HCT116 (cell line): ENCODE results near the gene FAM117A. TPM values are rescaled to one million over a fixed set of nuclear protein-coding genes. Genes with fewer than 3 reads are reported as not detected.
A peak's percentile ranks its signal among the peaks of the same experiment; 100 is the strongest.

Experiments
- ATAC-seq: fragments of 200-7000 bp; cut with Tn5 transposase; 2 replicates; pipeline ENCODE4 v1.9.1; 2020; ENCODE audit warnings: mild to moderate bottlenecking, moderate library complexity
- BruUV-seq: library from RNA; stranded (reverse); fragments of 400-500 nt; replicated peaks from 2 replicates; lab custom pipeline; 2021; lab: Mats Ljungman, UMichigan
- CTCF ChIA-PET: fragments of 300-600 bp; sonication (Branson Sonifier 250); formaldehyde crosslinking; loops from one replicate; lab custom pipeline; 2021; ENCODE audit warnings: antibody characterized with exemption; lab: Charles Lee
- POLR2A ChIA-PET: fragments of 300-600, 350-600 bp; sonication (Branson Sonifier 250); formaldehyde crosslinking; loops from one replicate; lab custom pipeline; 2021; ENCODE audit warnings: antibody characterized with exemption; lab: Charles Lee
- RAD21 ChIA-PET, 2 experiments: fragments of 300-600 bp; sonication (Branson Sonifier 250); formaldehyde crosslinking; loops; one replicate each; lab custom pipeline; 2023; ENCODE audit warnings: low total read pairs in 2 of 2; ENCODE audit not compliant: uncharacterized antibody in 2 of 2, unreplicated experiment in 2 of 2, low non-redundant PET in 1 of 2; lab: Charles Lee
- DNase-seq: peaks from one replicate; pipeline ENCODE4 v3.0.0-alpha.2; 2010; ENCODE audit warnings: low read depth, low spot score
- H2AFZ ChIP-seq: fragments of 200-600 bp; shearing (Covaris generic), sonication (generic); 2 replicates; pipeline ENCODE4 v1.6.1; 2017; ENCODE audit warnings: low read depth, mixed run types, mixed read lengths, antibody characterized with exemption, low read length; ENCODE audit not compliant: poor library complexity, severe bottlenecking
- H3K27ac ChIP-seq: 2 replicates; pipeline ENCODE4 v1.5.1; 2012; ENCODE audit warnings: low read depth, low read length
- H3K27me3 ChIP-seq: fragments of 200-600 bp; sonication (generic); 2 replicates; pipeline ENCODE4 v1.6.1; 2016; ENCODE audit warnings: mixed run types, low read length, mixed read lengths; ENCODE audit not compliant: insufficient read depth
- H3K36me3 ChIP-seq, 2 experiments: fragments of 200-500 bp in 1 of 2; fragments of 200-600 bp in 1 of 2; sonication (Bioruptor generic) in 1 of 2; sonication (generic) in 1 of 2; 2 replicates each; pipeline versions ENCODE4 v1.5.1 to v1.6.1; 2014 to 2016; ENCODE audit warnings: low read length in 2 of 2, inconsistent platforms in 1 of 2, mixed read lengths in 1 of 2, mixed run types in 1 of 2; ENCODE audit not compliant: insufficient read depth in 2 of 2, control insufficient read depth in 1 of 2
- H3K4me1 ChIP-seq, 2 experiments: fragments of 200-600 bp in 1 of 2; sonication (generic) in 1 of 2; 2 replicates each; pipeline versions ENCODE4 v1.5.1 to v1.6.1; 2012 to 2017; ENCODE audit warnings: low read length in 2 of 2, inconsistent platforms in 1 of 2, mild to moderate bottlenecking in 1 of 2, mixed read lengths in 1 of 2, mixed run types in 1 of 2, moderate library complexity in 1 of 2; ENCODE audit not compliant: insufficient read depth in 2 of 2, control insufficient read depth in 1 of 2
- H3K4me2 ChIP-seq: fragments of 200-600 bp; sonication (generic); 2 replicates; pipeline ENCODE4 v1.6.1; 2017; ENCODE audit warnings: mixed run types, low read length, mixed read lengths
- H3K4me3 ChIP-seq, 2 experiments: fragments of 200-600 bp in 1 of 2; sonication (generic) in 1 of 2; replicated peaks in 1 of 2; 2 replicates each; pipeline ENCODE4 v1.5.1; 2011 to 2016; ENCODE audit warnings: low read length in 2 of 2, control low read depth in 1 of 2, low read depth in 1 of 2, mild to moderate bottlenecking in 1 of 2, mixed read lengths in 1 of 2, mixed run types in 1 of 2
- H3K79me2 ChIP-seq: fragments of 200-600 bp; sonication (generic); 2 replicates; pipeline ENCODE4 v1.6.1; 2017; ENCODE audit warnings: mild to moderate bottlenecking, mixed run types, low read length, moderate library complexity, mixed read lengths; ENCODE audit not compliant: insufficient read depth
- H3K9ac ChIP-seq: fragments of 200-600 bp; sonication (generic); 2 replicates; pipeline ENCODE4 v1.6.1; 2016; ENCODE audit warnings: low read length, mixed read lengths
- H3K9me2 ChIP-seq: fragments of 200-600 bp; sonication (generic), shearing (Covaris generic); 2 replicates; pipeline ENCODE4 v1.6.1; 2017; ENCODE audit warnings: mixed run types, mild to moderate bottlenecking, moderate library complexity; ENCODE audit not compliant: insufficient read depth
- H3K9me3 ChIP-seq, 2 experiments: fragments of 200-500 bp in 1 of 2; fragments of 200-600 bp in 1 of 2; sonication (Bioruptor generic) in 1 of 2; sonication (generic) in 1 of 2; 2 replicates each; pipeline ENCODE4 v1.6.1; 2014 to 2017; ENCODE audit warnings: low read length in 2 of 2, mixed read lengths in 2 of 2, inconsistent platforms in 1 of 2, low read depth in 1 of 2, mild to moderate bottlenecking in 1 of 2, mixed run types in 1 of 2, moderate library complexity in 1 of 2; ENCODE audit not compliant: control insufficient read depth in 1 of 2, insufficient read depth in 1 of 2
- H4K20me1 ChIP-seq: fragments of 200-600 bp; sonication (generic), shearing (Covaris generic); 2 replicates; pipeline ENCODE4 v1.6.1; 2017; ENCODE audit warnings: mixed run types, mild to moderate bottlenecking, moderate library complexity; ENCODE audit not compliant: insufficient read depth
- REST ChIP-seq: IDR thresholded peaks from 2 replicates; pipeline ENCODE4 v1.6.1; 2012; ENCODE audit warnings: low read depth
- ZFX ChIP-seq: fragments of 450-650 bp; IDR thresholded peaks from 2 replicates; pipeline ENCODE4 v1.6.1; 2017
- intact Hi-C: fragments of 100-400 bp; cut with micrococcal nuclease; formaldehyde crosslinking; loops from 2 replicates; pipeline ENCODE4 v1.10.0; 2022
- total RNA-seq: library from RNA; stranded (reverse); gene quantifications from one replicate; pipeline ENCODE4 v1.2.1, GENCODE V29; 2021; ENCODE audit not compliant: unreplicated experiment
- TF ChIP-seq, protein P1 (sequence below), 3 experiments: fragments of 200-600 bp in 1 of 3; sonication (generic) in 1 of 3; IDR thresholded peaks in 2 of 3; conservative IDR thresholded peaks in 1 of 3; 2 replicates each; pipeline ENCODE4 v1.5.1; 2012 to 2017; ENCODE audit warnings: low read depth in 2 of 3, low read length in 2 of 3, antibody characterized with exemption in 1 of 3, borderline replicate concordance in 1 of 3, control low read depth in 1 of 3, mild to moderate bottlenecking in 1 of 3, mixed read lengths in 1 of 3, mixed run types in 1 of 3, moderate library complexity in 1 of 3; ENCODE audit not compliant: insufficient read depth in 1 of 3

The FAM117A gene
- total RNA-seq, 1 experiment from 2014 or later, result 12.8 TPM

DNA sequence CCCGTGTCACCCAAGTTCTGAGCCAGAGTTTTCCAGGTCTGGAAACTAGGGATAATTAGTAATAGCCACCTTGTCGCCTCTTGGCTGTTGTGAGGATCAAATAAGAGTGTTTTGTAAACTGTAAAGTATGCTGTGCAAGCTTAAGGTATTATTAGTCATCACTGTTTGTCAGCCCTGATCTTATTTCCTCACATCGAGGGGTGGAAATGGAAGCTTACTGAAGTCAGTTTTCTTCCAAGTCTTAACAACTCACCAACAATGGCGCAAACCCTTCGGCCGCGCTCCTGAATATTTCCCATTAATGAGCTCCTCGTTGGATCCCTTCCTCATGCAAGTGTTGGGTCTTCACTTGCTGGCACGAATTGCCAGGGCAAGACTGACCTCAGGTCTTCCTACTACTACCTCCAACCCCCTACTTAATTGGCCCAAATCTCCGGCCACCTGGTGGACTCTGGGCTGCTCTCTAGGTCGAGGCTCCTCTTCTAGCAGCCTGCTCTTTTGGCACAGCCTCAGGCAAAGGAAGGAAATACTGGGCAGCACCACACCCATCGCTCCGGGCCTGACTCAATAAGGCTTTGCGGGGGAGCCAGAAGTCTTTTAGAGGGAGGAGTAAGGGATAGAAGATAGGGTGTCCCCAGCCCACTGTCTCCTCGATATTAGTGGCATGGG, 55.3 kb downstream of the FAM117A start:
- POLR2A ChIA-PET, result interaction anchor here (0.6 to 4.7 kb wide), 9 partner anchors 10 to 1755 kb away, joined by 3 to 30 read pairs (median 7); partner anchors contain the start of genes FAM117A, KAT7 and SPOP
- no peak for ATAC-seq

More for the DNA sequence above, 55.3 kb downstream of the FAM117A start:
- peak overlapping the region; percentile 24; the same call in 1 of the 2 replicates for H3K27ac ChIP-seq
- H3K79me2 ChIP-seq, result peaks cover 27% of the 10 kb centered on the region
- peak overlapping the region; percentile 53 for H2AFZ ChIP-seq
- peak overlapping the region; percentile 42 to 85 for H3K4me3 ChIP-seq
- no peak for DNase-seq
- TSS peak; percentile 93 for BruUV-seq
- ChIA-PET CTCF (interaction anchor here (0.7 to 4.0 kb wide), 20 partner anchors 10 to 492 kb away, joined by 3 to 63 read pairs (median 6); partner anchors contain the start of genes FAM117A, KAT7 and SPOP), RAD21 (interaction anchor here (0.6 to 1.5 kb wide), 3 partner anchors 121 to 290 kb away, joined by 3 to 8 read pairs (median 3); no protein-coding TSS in a partner anchor)
- TF ChIP-seq, protein P1, sequence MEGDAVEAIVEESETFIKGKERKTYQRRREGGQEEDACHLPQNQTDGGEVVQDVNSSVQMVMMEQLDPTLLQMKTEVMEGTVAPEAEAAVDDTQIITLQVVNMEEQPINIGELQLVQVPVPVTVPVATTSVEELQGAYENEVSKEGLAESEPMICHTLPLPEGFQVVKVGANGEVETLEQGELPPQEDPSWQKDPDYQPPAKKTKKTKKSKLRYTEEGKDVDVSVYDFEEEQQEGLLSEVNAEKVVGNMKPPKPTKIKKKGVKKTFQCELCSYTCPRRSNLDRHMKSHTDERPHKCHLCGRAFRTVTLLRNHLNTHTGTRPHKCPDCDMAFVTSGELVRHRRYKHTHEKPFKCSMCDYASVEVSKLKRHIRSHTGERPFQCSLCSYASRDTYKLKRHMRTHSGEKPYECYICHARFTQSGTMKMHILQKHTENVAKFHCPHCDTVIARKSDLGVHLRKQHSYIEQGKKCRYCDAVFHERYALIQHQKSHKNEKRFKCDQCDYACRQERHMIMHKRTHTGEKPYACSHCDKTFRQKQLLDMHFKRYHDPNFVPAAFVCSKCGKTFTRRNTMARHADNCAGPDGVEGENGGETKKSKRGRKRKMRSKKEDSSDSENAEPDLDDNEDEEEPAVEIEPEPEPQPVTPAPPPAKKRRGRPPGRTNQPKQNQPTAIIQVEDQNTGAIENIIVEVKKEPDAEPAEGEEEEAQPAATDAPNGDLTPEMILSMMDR (IDR thresholded peaks at IDR 0.05 in 2 of 3, conservative IDR thresholded peaks at IDR 0.05 in 1 of 3; ENCODE audit: borderline replicate concordance in 1 of 3, insufficient read depth in 1 of 3, low read depth in 2 of 3, low read length in 2 of 3), result no peak
- no peak for TF ChIP-seq REST
- no peak for TF ChIP-seq ZFX
- H3K36me3 ChIP-seq, result peaks cover 21 to 24% of the 10 kb centered on the region in 2 experiments
- peak overlapping the region; percentile 52 for H3K9ac ChIP-seq
- intact Hi-C loops, result loop anchor here (1.0 to 10.0 kb wide), 6 partner anchors 71 to 394 kb away; partner anchors contain the start of gene KAT7
- peaks cover 16 to 21% of the 10 kb centered on the region in 2 experiments for H3K4me1 ChIP-seq
- no peaks in the 10 kb centered on the region for H4K20me1 ChIP-seq
- no peaks in the 10 kb centered on the region for H3K9me3 ChIP-seq
- peak overlapping the region; percentile 92 for H3K4me2 ChIP-seq
- no peaks in the 10 kb centered on the region for H3K9me2 ChIP-seq
- no peaks in the 10 kb centered on the region for H3K27me3 ChIP-seq
